GM19324 (cell line): Measurements from ENCODE around the gene NDUFB7.
"Not testable (repeated sequence)": the region's sequence is repeated elsewhere in the genome, so short reads cannot be mapped to it uniquely, and the experiment has no call there.

Experiments
- ATAC-seq: cut with Tn5 transposase; IDR thresholded peaks from one replicate; pipeline ENCODE4 v1.9.1; 2021; ENCODE audit warnings: mild to moderate bottlenecking, moderate library complexity; ENCODE audit not compliant: unreplicated experiment, low FRiP score

Gene NDUFB7

GRCh38 chr19:14554382-14554812 is 17.5 kb downstream of the NDUFB7 start:
- no peak for ATAC-seq

GRCh38 chr19:14553939-14554243 is 18.0 kb downstream of the NDUFB7 start:
- ATAC-seq: no peak

- ATAC-seq: no peak
Measured at GRCh38 chr19:14553042-14553938, 18.6 kb downstream of the NDUFB7 start.

GRCh38 chr19:14552006-14552360 is 19.9 kb downstream of the NDUFB7 start:
- ATAC-seq: not testable (repeated sequence)

- ATAC-seq: not testable (repeated sequence)
Measured at GRCh38 chr19:14551134-14552005, 20.5 kb downstream of the NDUFB7 start.

- no peak for ATAC-seq
Measured at GRCh38 chr19:14550201-14550754, 21.6 kb downstream of the NDUFB7 start.

GRCh38 chr19:14545716-14546082 is 26.2 kb downstream of the NDUFB7 start:
- ATAC-seq: no peak

GRCh38 chr19:14544977-14545715 is 26.7 kb downstream of the NDUFB7 start:
- ATAC-seq: no peak

- no peak for ATAC-seq
Measured at GRCh38 chr19:14544047-14544446, 27.8 kb downstream of the NDUFB7 start.

- no peak for ATAC-seq
Measured at GRCh38 chr19:14542711-14543328, 29.0 kb downstream of the NDUFB7 start.

- not testable (repeated sequence) for ATAC-seq
Measured at GRCh38 chr19:14541979-14542378, 29.9 kb downstream of the NDUFB7 start.

- ATAC-seq: no peak
Measured at GRCh38 chr19:14540741-14541525, 30.9 kb downstream of the NDUFB7 start.

GRCh38 chr19:14536926-14537692 is 34.8 kb downstream of the NDUFB7 start:
- no peak for ATAC-seq

GRCh38 chr19:14533450-14533849 is 38.4 kb downstream of the NDUFB7 start:
- no peak for ATAC-seq

- ATAC-seq: no peak
Measured at GRCh38 chr19:14530506-14530905, 41.4 kb downstream of the NDUFB7 start.

- no peak for ATAC-seq
Measured at GRCh38 chr19:14530005-14530348, 41.9 kb downstream of the NDUFB7 start.

- ATAC-seq: peak; percentile 97
Measured at GRCh38 chr19:14529254-14530004, 42.4 kb downstream of the NDUFB7 start, which contains the start of gene TECR. TECR (plus strand) TSS chr19:14529594; CDS start chr19:14529697, 103 bp downstream.
